Measurements from ENCODE around the gene PML.
"Not testable (repeated sequence)": the region's sequence is repeated elsewhere in the genome, so short reads cannot be mapped to it uniquely, and the experiment has no call there.

The PML gene

DNA sequence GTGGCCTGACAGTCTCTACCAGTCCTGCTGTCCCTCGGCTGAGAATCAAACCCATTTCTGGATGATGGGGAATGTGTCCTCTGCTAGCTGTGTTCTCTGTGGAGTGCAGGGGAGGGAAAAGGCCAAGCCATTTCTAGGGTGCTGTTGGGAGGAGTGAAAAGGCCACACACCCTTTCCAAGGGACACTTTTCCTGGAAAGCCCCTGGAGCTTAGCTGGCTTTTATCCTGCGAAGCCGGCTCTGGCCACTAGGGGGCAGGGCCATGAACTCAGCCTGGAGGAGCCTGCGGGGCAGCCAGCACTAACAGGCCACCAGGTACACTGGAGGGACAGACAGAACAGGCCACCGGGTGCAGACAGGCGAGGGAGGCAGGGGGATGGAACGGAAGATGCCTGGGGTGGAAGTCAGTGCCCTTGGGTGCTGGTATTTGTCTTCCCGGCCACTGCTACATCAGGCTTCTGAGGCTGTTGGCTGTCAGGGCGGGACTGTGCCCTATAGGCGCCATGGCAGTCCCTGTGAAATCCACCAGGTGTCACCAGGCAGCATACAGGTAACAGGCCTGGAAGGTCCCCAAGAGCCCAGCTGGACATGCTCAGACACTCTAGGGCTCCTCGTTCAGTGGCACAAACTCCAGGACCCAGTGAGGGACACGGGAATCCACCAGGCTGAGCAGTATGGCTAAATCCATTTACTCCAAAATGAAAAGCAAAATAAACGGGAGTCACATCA, 71.3 kb downstream of the PML start:
- not testable (repeated sequence) for DNase-seq (ENCODE audit: low read depth); H3K4me3 ChIP-seq (ENCODE audit: low read length)
- TF ChIP-seq, protein P1, sequence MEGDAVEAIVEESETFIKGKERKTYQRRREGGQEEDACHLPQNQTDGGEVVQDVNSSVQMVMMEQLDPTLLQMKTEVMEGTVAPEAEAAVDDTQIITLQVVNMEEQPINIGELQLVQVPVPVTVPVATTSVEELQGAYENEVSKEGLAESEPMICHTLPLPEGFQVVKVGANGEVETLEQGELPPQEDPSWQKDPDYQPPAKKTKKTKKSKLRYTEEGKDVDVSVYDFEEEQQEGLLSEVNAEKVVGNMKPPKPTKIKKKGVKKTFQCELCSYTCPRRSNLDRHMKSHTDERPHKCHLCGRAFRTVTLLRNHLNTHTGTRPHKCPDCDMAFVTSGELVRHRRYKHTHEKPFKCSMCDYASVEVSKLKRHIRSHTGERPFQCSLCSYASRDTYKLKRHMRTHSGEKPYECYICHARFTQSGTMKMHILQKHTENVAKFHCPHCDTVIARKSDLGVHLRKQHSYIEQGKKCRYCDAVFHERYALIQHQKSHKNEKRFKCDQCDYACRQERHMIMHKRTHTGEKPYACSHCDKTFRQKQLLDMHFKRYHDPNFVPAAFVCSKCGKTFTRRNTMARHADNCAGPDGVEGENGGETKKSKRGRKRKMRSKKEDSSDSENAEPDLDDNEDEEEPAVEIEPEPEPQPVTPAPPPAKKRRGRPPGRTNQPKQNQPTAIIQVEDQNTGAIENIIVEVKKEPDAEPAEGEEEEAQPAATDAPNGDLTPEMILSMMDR (IDR thresholded peaks at IDR 0.05; ENCODE audit: insufficient read depth, low read depth, low read length, missing control alignments), result peak; percentile 31

DNA sequence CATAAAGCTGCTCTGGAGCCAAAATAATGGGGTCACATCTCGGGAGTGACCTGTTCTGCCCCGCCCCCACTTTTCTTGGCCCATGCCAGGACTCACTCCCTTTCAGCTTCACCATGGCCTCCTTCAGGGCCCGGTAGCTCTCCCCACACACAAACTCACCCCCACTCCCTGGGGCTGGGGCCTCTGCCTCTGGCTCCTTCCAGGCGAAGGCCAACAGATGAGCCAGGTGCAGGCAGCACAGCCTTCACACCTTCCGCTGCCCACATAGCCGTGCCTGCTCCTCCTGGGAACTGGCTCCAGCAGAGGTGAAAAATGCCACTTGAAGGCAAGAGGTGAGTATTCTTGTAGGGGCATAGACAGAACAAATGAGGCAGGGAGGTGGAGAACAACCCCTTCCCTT, 77.1 kb downstream of the PML start:
- not testable (repeated sequence) for DNase-seq (ENCODE audit: low read depth); H3K4me3 ChIP-seq (ENCODE audit: low read length)

DNA sequence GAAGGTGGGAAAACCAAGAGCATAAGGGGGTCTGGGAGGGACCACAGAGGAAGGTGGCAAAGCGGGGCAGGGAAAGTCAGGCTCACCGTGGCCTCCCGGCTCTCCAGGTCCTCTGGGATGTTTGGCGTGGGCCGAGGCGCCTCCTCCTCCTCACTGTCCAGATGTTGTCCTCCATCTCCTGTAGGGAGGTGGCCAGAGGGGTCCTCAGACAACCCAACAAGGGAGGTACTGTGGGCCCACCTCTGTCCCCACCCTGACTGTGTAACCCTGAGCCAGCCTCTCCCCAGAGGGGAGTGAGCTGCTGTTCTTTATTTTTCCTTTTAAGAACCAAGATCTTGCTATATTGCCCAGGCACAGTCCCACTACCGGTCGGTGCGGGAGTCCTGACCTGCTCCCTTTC, 77.6 kb downstream of the PML start:
- H3K4me3 ChIP-seq (ENCODE audit: low read length); DNase-seq (ENCODE audit: low read depth): not testable (repeated sequence)

DNA sequence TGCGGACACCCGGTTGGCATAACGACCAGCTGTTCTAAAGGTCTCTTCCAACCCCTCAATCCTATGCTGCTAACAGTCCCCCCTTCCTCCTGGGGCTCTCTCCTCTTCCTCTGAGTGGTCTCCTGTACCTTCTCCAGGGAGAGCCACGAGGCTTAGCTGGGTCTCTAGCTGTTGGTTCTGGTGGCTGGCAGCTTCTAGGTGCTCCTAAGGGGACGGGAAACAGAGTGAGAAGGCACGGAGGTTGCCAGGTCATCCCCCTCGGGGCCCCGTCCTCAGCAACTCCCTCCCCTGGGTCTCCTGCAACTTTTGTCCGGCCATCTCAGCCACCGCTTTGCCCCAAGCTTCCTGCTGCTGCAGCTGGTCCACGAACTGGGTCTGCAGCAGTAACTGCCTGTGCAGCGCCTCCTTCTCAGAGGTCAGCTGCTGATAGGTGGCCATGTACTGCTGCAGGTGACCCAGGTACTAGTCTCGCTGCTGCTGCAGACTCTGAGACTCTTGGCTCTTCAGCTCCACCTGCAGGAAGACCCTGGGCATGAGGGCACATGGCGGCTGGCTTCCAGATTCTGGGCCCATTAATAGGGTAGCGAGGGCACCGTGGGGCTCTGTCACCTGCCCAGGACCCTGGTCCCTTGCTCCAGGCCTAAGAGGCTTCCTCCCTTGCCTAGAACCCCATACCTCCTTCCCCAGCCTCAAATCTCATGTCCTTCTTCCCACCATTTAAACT, 78.3 kb downstream of the PML start:
- not testable (repeated sequence) for H3K4me3 ChIP-seq (ENCODE audit: low read length); DNase-seq (ENCODE audit: low read depth)
- TF ChIP-seq, protein P1 (IDR thresholded peaks at IDR 0.05; ENCODE audit: insufficient read depth, low read depth, low read length, missing control alignments), result peak; percentile 6

DNA sequence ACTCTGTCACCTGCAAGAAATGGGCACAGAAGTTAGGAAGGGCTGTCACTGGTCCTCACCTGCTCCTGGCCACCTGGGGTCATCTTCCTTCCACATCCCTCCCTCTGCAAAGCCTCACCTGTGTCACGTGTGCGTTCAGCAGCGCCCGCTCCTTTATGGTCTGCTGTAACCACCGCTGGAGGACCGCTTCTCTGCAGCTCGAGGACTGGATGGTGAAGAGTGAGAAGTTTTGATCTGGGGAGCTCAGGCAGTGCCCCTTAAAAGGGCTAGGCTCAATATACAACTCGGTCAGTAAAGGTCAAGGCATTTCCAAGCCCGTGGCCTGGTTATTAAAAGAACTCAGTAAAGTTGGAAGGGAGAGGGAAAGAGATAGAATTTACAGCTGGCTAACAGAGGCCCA, 81.3 kb downstream of the PML start:
- not testable (repeated sequence) for H3K4me3 ChIP-seq (ENCODE audit: low read length); DNase-seq (ENCODE audit: low read depth)

DNA sequence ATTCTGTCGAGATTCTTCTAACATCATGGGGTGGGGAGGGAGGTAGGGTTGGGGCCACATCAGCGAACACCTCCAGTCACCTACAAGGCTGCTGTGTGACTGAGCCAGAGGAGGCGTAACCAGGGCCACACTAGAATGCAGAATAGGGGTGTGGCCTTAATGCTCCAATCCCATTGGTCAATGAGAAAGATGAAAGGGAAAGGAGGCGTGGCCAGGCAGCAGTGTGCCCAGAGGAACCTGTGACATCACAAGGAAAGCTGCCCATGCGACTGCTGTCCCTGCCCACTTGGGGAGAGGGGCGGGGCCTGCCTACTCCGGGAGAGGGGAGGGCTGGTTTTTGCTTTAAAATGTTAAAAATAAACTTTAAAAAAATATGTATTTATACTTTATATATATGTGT, 87.9 kb downstream of the PML start, which contains the start of gene GOLGA6A:
Gene GOLGA6A (minus strand): TSS at position 101 of the 400 bp plus-strand sequence. CDS start 41 bp downstream, at position 60.
- H3K4me3 ChIP-seq (ENCODE audit: low read length); DNase-seq (ENCODE audit: low read depth): not testable (repeated sequence)

DNA sequence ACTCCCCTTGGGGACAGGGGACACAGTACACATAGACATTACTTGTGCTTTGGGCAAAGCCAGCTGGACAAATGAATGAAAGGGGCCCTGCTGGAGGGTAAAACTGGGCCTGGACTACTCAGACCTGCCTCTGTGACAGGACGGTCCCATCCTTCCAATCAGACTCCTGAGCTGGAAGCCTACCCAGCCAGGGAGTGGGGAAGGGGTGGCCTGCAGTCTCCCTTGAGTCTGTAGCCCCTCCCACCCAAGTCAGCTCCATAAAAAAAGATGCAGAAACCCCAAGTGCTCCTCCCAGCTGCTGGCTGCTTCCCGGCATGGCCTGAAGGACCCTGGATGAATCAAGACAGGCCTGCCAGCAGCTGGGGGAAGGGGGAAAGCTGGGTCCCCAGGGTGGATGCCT, 100.1 kb downstream of the PML start:
- not testable (repeated sequence) for DNase-seq (ENCODE audit: low read depth); H3K4me3 ChIP-seq (ENCODE audit: low read length)

DNA sequence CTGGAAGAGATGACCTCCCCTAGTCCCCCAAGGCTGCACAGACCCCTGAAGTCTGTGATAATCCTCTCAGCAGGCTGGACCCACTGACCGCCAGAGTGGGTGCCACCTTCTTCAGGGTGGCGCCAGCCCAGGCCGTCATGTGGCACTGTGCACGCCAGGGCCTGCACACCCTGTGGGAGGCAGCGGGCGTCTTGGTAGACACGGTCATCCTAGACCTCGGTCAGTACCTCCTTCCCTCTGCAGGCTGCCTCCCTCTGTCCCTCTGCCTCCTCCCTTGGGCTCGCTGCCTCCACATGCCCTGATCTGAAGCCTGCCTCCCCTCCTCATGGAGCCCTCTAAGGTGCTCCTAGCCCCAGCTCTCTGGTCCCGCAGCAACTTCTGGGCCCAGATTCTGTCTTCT, 101.1 kb downstream of the PML start:
- H3K4me3 ChIP-seq (ENCODE audit: low read length); DNase-seq (ENCODE audit: low read depth): not testable (repeated sequence)

DNA sequence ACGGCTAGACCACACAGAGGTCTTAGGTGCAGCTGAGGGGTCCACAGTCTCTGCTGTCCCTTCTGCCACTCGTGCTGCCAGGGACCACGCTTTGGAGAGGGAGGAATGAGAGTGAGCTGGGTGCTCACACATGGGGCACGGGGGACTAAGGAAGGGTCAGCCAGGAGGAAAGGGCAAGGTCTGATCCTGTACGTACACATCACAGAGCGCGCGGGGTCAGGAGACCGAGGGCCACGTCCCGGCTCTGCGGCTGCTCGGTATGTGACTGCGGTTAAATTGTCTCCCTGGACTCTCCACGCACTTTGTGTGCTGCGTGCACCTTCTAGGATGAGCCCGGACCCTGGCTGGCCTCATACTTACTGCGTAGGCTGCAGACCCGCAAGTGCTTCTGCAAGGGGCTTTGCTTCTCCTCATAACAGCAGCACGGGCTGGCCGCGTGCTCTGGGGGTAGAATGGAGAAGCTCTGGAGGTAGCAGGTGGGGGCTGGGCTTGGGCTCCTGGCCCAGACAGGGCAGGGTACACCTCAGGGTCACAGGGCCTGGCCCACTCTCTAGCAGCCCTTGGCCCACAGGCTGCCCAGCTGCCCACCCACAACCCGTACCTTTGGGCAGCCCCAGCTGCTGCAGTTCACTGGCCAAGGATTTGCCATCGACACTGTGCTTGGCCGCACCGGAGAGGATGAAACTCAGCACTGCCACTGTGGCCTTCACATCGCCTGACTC, 102.4 kb downstream of the PML start:
- DNase-seq (ENCODE audit: low read depth); H3K4me3 ChIP-seq (ENCODE audit: low read length): not testable (repeated sequence)

Measured in epithelial cell of esophagus (primary cell).